Endothelial cell of umbilical vein (primary cell): ENCODE results near the gene MYH15.

ENCODE experiments used
- CTCF ChIP-seq, 2 donors: IDR thresholded peaks; 1 replicate in 1 of 2; 2 replicates in 1 of 2; pipeline ENCODE4 v1.5.1; 2011; ENCODE audit warnings: low read length in 2 of 2, mild to moderate bottlenecking in 2 of 2, moderate library complexity in 2 of 2, control low read depth in 1 of 2, inconsistent platforms in 1 of 2, low read depth in 1 of 2; ENCODE audit not compliant: insufficient read depth in 1 of 2; ENCODE audit errors: extremely low read depth in 1 of 2
- EZH2 ChIP-seq: IDR thresholded peaks from 2 replicates; pipeline ENCODE4 v1.6.1; 2012; ENCODE audit warnings: borderline replicate concordance, low read depth, mild to moderate bottlenecking, moderate library complexity, low read length, inconsistent platforms; ENCODE audit not compliant: severe bottlenecking
- JUN ChIP-seq: IDR thresholded peaks from 2 replicates; pipeline ENCODE4 v1.6.1; 2011; ENCODE audit warnings: borderline replicate concordance, low read depth; ENCODE audit not compliant: insufficient read length, insufficient read depth
- MYC ChIP-seq: IDR thresholded peaks from one replicate; pipeline ENCODE4 v1.6.1; 2011; ENCODE audit warnings: mild to moderate bottlenecking, low read depth, low read length
- POLR2A ChIP-seq: IDR thresholded peaks from 2 replicates; pipeline ENCODE4 v1.6.1; 2012; ENCODE audit warnings: low read depth, mild to moderate bottlenecking, control low read depth, low read length

DNA sequence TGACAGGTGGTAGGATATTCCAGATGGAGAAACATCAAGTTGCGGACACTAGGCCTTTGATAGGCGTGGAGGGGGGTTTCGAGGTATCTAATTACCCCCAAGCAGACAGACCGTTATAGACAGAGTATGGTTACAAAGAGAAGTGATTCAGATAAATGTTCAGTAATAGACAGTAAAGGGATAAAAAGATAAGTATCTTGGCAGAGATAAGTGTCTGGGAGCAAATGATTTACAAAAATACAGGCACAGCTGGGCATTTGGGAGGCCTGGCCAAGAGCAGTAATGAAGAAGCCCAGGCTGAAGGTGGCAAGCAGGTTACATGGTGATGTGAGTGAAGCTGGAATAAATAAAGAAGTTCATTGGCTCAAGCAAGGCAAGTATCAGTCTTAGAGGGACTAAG, 659 bp upstream of the MYH15 start:
- TF ChIP-seq CTCF (IDR thresholded peaks at IDR 0.05; ENCODE audit: extremely low read depth in 1 of 2, insufficient read depth in 1 of 2, low read depth in 1 of 2, low read length in 2 of 2) (no peak), JUN (no peak), EZH2 (no peak), POLR2A (no peak), MYC (no peak)
